Parathyroid adenoma (tissue), 2 donors: ENCODE measurements around the gene GSX1.

ENCODE experiments used
- H2AFZ ChIP-seq: fragments of 300-600 bp; sonication (generic); one replicate; pipeline ENCODE4 v1.7.0; 2017; ENCODE audit warnings: antibody characterized with exemption, mild to moderate bottlenecking
- H3K27ac ChIP-seq: fragments of 300-600 bp; sonication (generic); one replicate; pipeline ENCODE4 v1.7.0; 2017
- H3K27me3 ChIP-seq: fragments of 300-600 bp; sonication (generic); one replicate; pipeline ENCODE4 v1.7.0; 2017; ENCODE audit warnings: low read length; ENCODE audit not compliant: control insufficient read depth, insufficient read depth
- H3K36me3 ChIP-seq: fragments of 300-600 bp; sonication (generic); one replicate; pipeline ENCODE4 v1.7.0; 2017; ENCODE audit warnings: low read length; ENCODE audit not compliant: control insufficient read depth, insufficient read depth
- H3K4me1 ChIP-seq: fragments of 300-600 bp; sonication (generic); one replicate; pipeline ENCODE4 v1.7.0; 2017; ENCODE audit warnings: control low read depth
- H3K4me2 ChIP-seq: fragments of 300-600 bp; sonication (generic); one replicate; pipeline ENCODE4 v1.7.0; 2017; ENCODE audit warnings: low read length
- H3K4me3 ChIP-seq: fragments of 300-600 bp; sonication (generic); one replicate; pipeline ENCODE4 v1.7.0; 2017; ENCODE audit warnings: low read depth, low read length
- H3K79me2 ChIP-seq: fragments of 300-600 bp; sonication (generic); one replicate; pipeline ENCODE4 v1.7.0; 2017; ENCODE audit warnings: control low read depth
- H3K9ac ChIP-seq: fragments of 300-600 bp; sonication (generic); one replicate; pipeline ENCODE4 v1.7.0; 2017; ENCODE audit warnings: mild to moderate bottlenecking
- H3K9me3 ChIP-seq: fragments of 300-600 bp; sonication (generic); one replicate; pipeline ENCODE4 v1.7.0; 2017; ENCODE audit warnings: low read length; ENCODE audit not compliant: control insufficient read depth
- TF ChIP-seq, protein P1 (sequence below): fragments of 300-600 bp; sonication (generic); IDR thresholded peaks from one replicate; pipeline ENCODE4 v1.7.0; 2017; ENCODE audit warnings: antibody characterized with exemption, mild to moderate bottlenecking
- donor health status: primary hyperparathyroidism.

The GSX1 gene

DNA sequence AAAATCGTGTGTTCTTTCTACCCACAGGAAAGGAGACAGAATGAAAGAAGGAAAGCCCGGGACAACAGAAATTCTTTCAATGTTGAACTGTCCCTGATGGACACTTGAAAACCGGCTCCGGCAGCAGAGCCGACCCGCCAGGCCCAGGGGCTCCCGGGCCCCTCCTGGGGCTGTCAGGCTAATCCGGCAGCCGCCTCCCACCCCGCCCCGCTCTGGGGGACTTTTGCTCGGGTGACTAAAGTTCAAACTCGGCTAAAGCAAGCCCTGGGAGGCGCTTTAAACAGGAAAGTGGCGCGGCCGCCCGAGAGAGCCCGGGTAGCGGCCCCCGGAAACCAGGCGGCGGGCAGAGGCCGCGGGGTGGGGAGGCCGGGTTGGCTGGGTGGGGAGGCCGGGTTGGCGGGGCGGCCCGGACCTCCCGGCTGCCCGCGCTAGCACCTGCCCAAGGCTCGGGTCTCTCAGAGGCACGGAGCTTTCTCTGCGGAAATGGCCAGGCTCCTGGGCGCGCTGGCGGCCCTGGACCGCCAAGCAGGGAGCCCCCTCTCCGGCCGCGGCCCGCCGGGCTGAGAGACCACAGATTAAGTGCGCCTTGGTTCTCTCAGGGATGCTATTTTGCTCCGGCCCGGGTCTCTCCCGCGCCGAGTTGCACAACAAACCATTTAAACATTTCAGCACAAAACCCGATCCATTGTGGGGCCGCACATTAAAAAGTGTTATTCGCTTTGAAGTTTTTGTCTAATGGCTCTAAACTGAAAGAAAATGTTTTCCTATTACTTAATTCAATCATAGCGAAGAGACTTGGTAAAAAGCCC lies 2.6 kb upstream of the GSX1 start:
- Histone ChIP-seq H3K36me3 (no peaks in the 10 kb centered on the region), H3K79me2 (no peaks in the 10 kb centered on the region), H2AFZ (peak overlapping the region; percentile 42), H3K9me3 (no peaks in the 10 kb centered on the region), H3K4me1 (no peaks in the 10 kb centered on the region), H3K4me3 (no peak overlapping the region), H3K27me3 (peaks cover 19% of the 10 kb centered on the region), H3K4me2 (no peak overlapping the region), H3K27ac (no peak overlapping the region), H3K9ac (no peak overlapping the region)
- TF ChIP-seq, protein P1, sequence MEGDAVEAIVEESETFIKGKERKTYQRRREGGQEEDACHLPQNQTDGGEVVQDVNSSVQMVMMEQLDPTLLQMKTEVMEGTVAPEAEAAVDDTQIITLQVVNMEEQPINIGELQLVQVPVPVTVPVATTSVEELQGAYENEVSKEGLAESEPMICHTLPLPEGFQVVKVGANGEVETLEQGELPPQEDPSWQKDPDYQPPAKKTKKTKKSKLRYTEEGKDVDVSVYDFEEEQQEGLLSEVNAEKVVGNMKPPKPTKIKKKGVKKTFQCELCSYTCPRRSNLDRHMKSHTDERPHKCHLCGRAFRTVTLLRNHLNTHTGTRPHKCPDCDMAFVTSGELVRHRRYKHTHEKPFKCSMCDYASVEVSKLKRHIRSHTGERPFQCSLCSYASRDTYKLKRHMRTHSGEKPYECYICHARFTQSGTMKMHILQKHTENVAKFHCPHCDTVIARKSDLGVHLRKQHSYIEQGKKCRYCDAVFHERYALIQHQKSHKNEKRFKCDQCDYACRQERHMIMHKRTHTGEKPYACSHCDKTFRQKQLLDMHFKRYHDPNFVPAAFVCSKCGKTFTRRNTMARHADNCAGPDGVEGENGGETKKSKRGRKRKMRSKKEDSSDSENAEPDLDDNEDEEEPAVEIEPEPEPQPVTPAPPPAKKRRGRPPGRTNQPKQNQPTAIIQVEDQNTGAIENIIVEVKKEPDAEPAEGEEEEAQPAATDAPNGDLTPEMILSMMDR: no peak

DNA sequence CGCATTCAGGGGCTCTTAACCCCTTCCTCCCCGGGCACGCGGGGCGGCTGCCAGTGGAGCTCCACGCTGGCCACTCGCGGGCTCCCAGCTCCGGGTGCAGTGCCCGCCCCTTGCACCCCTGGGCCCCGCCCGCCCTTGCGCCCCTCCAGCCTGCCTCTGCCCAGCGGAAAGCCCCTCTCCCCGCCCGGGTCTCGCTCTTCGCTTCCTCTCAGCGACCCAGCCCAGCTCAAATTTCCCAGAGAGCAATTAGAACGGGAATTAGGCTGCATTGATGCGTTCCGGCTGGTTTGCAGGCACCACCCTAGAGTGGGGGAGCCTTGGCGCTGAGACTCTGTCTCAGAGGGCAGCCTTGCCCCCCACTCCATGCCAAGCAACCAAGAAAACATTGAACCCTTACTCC lies 1.8 kb upstream of the GSX1 start:
- Histone ChIP-seq H3K9me3 (no peaks in the 10 kb centered on the region), H3K4me2 (no peak overlapping the region), H3K4me3 (no peak overlapping the region), H3K27me3 (peaks cover 23% of the 10 kb centered on the region), H3K27ac (no peak overlapping the region), H3K9ac (no peak overlapping the region), H3K36me3 (no peaks in the 10 kb centered on the region), H2AFZ (no peak overlapping the region), H3K4me1 (no peaks in the 10 kb centered on the region), H3K79me2 (no peaks in the 10 kb centered on the region)
- TF ChIP-seq, protein P1: no peak

DNA sequence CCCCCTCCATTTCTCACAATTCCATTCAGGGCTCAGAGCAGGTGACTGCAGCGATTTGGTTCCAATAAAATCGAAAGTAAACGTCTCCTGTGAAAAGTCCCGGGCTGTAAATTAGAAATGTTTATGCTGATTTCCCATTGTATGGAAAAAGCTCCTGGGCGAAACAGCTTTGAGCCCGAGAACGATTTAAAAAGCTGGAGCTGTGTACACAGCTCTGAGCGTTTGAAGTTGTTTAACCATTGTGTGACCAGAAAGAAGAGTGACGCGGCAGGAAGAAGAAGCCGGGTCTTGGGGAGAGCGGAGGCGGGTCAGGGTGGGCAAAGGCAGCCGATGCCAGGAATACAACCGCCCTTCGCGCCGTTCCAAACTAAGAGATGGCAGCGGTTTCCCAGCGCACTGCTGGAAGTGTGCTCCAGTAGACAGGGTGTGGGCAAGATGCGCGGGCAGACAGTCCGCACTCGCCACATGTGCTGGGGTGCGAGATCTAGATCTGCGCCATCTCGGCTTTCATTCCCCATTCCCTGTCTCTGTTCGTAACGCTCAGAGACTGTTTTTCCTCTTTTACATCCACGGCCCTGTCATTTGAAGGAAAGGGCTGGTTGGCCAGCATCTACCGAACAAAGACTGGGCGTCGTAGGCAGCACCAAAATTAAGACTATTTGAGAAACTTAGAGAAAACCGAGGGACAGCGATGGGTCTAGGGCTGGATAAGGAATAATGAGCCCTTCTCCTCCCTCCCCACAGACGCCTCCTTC lies 960 bp upstream of the GSX1 start:
- TF ChIP-seq, protein P1: no peak
- H3K27me3 ChIP-seq: peaks cover 23% of the 10 kb centered on the region
- H3K36me3 ChIP-seq: no peaks in the 10 kb centered on the region
- no peaks in the 10 kb centered on the region for H3K4me1 ChIP-seq
- H2AFZ ChIP-seq: peak overlapping the region; percentile 46
- H3K9ac ChIP-seq: no peak overlapping the region
- no peaks in the 10 kb centered on the region for H3K79me2 ChIP-seq
- no peak overlapping the region for H3K4me3 ChIP-seq
- no peak overlapping the region for H3K27ac ChIP-seq
- peak overlapping the region; percentile 53 for H3K4me2 ChIP-seq
- H3K9me3 ChIP-seq: no peaks in the 10 kb centered on the region

DNA sequence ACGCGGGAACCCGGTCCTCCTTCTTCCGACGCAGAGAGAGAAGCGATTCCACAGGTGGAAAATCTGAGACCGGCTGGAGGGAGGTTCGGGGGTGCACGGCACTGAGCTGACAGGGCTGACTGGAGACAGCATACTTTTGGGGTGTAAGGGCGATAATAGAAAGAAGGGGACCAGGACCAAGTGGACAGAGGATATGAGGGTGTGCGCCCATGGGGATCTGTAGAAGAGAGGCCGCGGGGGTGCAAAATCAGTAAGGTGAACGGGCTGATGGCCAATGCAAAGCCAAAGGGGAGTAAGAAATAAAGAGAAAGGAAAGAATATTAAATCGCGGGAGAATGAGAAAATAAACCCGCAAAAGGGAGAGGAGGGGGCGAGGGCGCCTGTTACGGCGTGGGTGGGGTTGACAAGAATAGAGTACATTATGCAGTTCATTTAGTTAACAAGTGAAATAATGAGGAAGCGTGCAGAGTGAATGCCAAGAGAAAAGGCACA lies 336 bp upstream of the GSX1 start:
- H3K4me3 ChIP-seq: no peak overlapping the region
- no peak overlapping the region for H2AFZ ChIP-seq
- H3K4me2 ChIP-seq: no peak overlapping the region
- no peaks in the 10 kb centered on the region for H3K9me3 ChIP-seq
- H3K4me1 ChIP-seq: no peaks in the 10 kb centered on the region
- no peak overlapping the region for H3K27ac ChIP-seq
- H3K9ac ChIP-seq: no peak overlapping the region
- H3K27me3 ChIP-seq: peaks cover 27% of the 10 kb centered on the region
- TF ChIP-seq, protein P1: no peak
- H3K36me3 ChIP-seq: no peaks in the 10 kb centered on the region
- no peaks in the 10 kb centered on the region for H3K79me2 ChIP-seq
